GM21367 (cell line): ENCODE results near the gene DOCK4.
A peak's percentile ranks its signal among the peaks of the same experiment; 100 is the strongest.

ENCODE experiments used
- ATAC-seq: cut with Tn5 transposase; IDR thresholded peaks from one replicate; pipeline ENCODE4 v1.9.1; 2021; ENCODE audit not compliant: unreplicated experiment

Gene DOCK4

GRCh38 chr7:112080441-112080840, 125.8 kb downstream of the DOCK4 start:
- ATAC-seq: peak; percentile 89

DNA sequence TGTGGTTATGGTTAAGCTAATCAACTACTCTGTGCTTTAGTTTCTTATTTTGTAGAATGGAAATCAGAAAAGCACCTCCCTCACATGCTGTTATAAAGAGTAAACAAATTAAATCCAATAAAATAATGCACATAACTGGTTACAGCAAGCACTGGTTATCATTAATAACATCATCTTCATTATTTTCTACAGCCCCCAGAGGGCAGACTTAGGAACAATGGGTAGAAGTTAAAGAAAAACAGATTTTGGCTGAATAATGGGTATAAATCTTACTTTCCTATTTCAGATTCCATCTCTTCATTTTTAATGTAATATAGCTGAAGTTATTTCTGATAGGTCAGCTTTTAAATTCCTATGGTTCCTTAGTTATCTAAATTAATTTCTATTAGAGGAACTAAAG, 126.5 kb downstream of the DOCK4 start:
- no peak for ATAC-seq

GRCh38 chr7:112079122-112079521, 127.1 kb downstream of the DOCK4 start:
- no peak for ATAC-seq

DNA sequence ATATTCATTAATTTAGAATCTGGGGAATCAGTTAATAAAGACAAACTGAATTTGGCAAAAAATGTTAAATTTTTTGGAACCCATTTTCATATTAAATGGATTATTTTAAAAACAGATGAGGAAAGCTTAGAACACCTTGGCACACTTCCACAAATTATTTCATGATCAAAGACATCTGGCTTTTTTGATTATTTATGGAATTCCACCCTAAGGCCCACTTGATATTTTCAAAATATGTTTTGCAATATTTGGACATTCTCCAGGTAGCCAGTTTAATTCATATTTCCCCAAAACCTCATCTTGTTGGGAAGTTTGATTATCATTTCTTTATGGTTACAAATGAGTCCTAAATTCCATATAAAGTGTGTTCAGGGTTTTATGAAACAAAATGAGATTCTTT, 129.9 kb downstream of the DOCK4 start:
- ATAC-seq: no peak

DNA sequence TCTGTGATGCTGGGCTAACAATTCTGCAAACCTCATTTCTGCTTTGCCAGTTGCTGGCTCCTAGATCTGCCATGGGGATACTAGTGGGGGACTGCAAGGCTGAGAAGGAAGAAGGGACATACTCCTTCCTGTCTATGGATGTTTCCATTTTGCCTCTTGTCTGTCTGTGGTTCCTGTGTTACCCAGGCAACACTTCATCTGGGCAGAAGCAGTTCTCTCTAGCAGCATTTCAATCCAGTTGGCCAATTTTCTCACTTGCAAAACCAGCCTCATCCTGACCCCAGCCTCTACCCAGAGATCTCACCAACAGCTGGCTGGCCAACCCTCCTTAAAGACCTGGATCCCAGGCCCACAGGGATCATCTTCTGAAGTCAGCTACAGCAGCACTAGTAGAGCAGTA, 131.7 kb downstream of the DOCK4 start:
- no peak for ATAC-seq

DNA sequence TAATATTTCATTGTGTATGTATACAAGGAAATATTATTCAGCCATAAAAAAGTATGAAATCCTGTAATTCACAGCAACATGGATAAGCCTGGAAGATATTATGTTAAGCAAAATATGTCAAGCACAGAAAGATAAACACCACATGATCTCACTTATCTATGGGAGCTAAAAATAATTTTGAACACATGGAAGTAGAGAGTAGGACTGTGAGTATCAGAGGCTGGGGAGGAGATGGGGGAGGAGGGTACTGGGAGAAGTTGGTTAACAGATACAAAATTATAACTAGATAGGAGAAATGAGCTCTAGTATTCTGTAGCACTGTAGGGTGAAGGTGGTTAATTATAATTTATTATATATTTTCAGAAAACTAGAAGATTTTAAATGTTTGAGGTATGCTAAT, 132.7 kb downstream of the DOCK4 start:
- ATAC-seq: no peak

GRCh38 chr7:112072541-112073245, 133.5 kb downstream of the DOCK4 start:
- no peak for ATAC-seq

DNA sequence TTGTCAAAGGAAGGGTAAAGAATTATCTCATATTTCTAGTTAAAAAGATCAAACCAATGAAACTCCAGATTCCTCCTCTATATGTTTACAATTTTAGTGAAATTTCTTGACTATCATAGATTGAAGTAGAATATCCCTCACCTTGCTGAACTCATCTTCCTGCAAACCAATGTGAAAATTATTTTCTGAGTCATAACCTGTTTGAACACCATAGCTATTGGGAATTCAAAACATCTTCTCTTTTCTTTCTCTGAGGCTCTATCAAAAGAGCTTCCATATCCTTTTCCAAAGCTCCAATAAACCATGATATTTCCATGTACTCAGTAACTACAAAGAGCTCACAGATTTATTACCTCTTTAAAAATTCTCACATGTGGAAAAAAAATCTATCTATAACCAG, 134.3 kb downstream of the DOCK4 start:
- no peak for ATAC-seq

- ATAC-seq: no peak
These were observed 135.4 kb downstream of the DOCK4 start for GRCh38 chr7:112070674-112071256.

DNA sequence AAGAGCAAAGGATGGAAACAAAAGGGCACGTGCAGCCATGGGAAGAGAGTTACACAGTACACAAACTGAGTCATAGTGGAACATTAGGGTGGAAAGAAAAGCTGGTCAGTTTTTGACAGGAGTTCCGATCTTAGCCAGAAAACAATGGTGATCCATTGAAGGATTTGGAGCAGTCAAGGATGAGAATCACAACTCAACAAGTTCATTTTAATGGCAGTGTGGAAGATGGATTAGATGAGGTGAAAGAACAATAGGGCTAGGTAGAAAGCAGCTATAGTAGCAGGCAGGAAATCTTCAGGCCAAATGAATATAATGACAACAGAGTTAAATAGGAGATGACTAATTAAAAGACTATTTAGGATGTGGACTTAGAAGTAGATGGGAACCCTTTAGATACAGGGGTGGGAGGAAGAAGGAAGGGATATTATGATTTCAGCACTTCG, 136.3 kb downstream of the DOCK4 start:
- no peak for ATAC-seq

- ATAC-seq: no peak
These were observed 137.2 kb downstream of the DOCK4 start for GRCh38 chr7:112068967-112069366.

DNA sequence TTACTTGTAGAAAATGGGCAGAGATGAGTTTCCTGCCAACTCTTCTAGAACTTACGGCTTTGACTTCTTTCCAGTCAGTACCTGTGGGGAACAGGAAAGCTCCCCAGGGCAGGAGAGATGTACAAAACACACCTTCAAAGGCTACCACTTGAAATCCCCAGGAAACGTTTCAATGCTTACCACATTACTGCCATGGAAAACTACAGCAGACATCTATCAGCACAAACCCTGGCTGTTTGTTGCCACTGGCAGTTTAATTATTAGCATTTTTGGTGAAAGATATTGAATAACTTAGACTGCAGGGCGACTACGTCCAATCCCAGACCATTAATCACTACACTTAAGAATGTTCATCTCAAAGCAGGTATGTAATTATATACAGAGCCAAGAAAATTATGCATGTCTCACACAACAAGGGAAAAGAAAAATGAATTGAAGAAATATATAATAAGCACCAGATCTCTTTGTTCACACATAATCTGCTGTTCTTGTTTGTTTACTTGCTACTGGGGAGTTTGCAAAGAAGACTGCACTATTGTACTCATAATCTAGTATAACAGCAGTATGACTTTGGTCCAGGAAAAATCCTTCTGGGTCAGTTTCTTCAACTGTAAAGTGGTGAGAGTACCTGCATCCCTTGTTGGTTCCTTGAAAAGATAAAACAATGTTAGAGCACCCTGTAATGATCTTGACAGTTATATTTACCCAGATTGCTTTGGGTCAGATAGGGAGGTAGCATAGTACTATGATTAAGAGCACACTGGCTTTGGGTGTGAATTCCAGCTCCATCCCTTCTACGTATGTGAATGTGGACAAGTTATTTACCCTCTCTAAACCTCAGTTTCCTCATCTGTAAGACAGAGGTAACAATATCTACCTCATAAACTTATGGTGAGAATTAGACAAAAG, 138.3 kb downstream of the DOCK4 start:
- no peak for ATAC-seq

- no peak for ATAC-seq
These were observed 139.0 kb downstream of the DOCK4 start for GRCh38 chr7:112067200-112067599.

DNA sequence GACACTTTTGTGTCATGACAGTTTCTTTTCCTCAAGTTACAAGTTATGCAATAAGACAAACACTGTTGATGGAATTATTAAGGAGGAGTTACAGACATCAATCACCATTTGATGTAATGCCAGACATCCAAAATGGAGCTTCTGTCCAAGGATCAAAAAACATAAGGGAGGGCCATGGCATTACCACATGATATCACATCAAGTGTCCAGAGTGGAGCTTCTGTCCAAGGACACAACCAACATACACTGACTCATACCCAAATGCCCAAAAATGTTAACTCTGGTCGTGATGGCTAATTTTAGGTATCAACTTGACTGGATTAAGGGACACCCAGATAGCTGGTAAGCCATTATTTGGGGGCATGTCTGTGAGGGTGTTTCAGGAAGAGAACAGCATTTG, 140.4 kb downstream of the DOCK4 start:
- no peak for ATAC-seq

GRCh38 chr7:112064627-112065385, 141.4 kb downstream of the DOCK4 start:
- ATAC-seq: no peak

DNA sequence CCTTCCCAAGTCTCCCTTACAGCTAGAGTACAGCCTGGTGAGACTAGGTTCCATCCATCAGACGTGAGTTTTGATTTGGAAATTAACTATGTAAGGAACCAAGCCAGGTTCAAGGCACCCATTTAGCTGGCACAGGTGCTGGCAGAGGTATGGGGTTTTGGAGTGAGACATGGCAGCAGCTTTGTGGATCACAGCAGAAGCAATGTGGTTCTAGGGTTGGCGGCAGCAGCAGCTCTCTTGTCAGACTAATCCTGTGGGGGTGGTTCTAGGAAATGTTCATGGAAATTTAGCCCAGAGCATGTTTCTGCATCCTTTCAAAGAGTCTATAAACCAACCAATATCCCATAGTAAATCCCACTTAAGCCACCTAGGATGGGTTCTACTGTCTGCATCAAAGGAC, 142.2 kb downstream of the DOCK4 start:
- no peak for ATAC-seq

GRCh38 chr7:112061051-112061450, 145.1 kb downstream of the DOCK4 start:
- no peak for ATAC-seq

- ATAC-seq: no peak
These were observed 145.6 kb downstream of the DOCK4 start for GRCh38 chr7:112060625-112061024.

DNA sequence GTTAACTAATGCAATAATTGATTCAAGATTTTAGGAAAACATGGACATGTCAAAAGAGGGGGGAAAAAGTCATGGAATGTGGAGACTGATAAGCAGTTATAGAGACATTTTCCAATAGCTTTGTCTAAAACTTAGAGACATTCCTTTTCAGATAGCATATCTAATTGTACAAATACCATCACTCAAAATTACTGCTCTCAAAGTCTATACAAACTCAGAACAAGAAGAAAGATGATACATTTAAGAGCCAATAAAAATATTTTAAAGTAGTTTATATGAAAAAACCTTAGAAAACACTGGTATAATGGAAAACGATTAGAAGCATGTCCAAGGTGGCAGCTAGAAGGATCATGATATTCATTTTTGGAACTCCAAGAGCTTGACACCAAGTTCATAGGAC, 146.5 kb downstream of the DOCK4 start:
- no peak for ATAC-seq

DNA sequence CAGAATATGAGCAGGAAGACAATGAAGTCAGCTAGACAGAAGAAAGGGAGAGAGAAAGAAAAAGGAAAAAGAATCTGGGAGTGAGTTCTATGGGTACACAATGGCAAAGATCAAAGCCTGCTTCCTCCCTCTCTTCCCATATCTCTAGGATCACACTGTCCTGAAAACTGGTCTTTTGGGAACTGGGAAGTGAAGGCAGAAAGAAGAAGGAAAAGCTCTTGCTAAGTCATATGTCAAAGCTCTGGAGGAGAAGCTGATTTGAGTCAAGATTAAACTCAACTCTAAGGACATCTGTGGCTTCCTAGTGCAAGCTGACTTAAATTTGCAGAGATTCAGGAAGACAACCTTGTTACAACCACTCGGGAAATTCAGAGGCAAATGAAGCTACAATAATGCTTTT, 147.5 kb downstream of the DOCK4 start:
- ATAC-seq: no peak

GRCh38 chr7:112056409-112056808, 149.8 kb downstream of the DOCK4 start:
- ATAC-seq: peak; percentile 90
